Vagina (tissue), 2 donors: ENCODE measurements around the gene DIAPH2. TPM values are rescaled to one million over a fixed set of nuclear protein-coding genes. Genes with fewer than 3 reads are reported as not detected.

ENCODE experiments used
- DNase-seq, 2 donors: peaks; one replicate each; pipeline ENCODE4 v3.0.0-alpha.2; 2017; ENCODE audit errors: extremely low spot score in 2 of 2
- H3K27ac ChIP-seq: fragments of 200-600 bp; sonication (generic); one replicate; pipeline ENCODE4 v1.5.1; 2019
- H3K27me3 ChIP-seq: fragments of 200-600 bp; sonication (generic); one replicate; pipeline ENCODE4 v1.5.1; 2019
- H3K36me3 ChIP-seq, 2 donors: fragments of 200-600 bp; sonication (generic); one replicate each; pipeline ENCODE4 v1.5.1; 2017 to 2019
- H3K4me1 ChIP-seq: fragments of 200-600 bp; sonication (generic); one replicate; pipeline ENCODE4 v1.5.1; 2019
- H3K4me3 ChIP-seq, 2 donors: fragments of 200-600 bp; sonication (generic); 1 replicate in 1 of 2; 2 replicates in 1 of 2; pipeline ENCODE4 v1.5.1; 2016 to 2019
- H3K9me3 ChIP-seq: fragments of 200-600 bp; sonication (generic); one replicate; pipeline ENCODE4 v1.5.1; 2019
- CTCF ChIP-seq, 3 experiments: fragments of 450-650 bp in 2 of 3; fragments of 200-600 bp in 1 of 3; sonication (generic) in 1 of 3; IDR thresholded peaks; one replicate each; pipeline ENCODE4 v1.5.1; 2017 to 2019; ENCODE audit warnings: antibody characterized with exemption in 3 of 3, mild to moderate bottlenecking in 2 of 3, moderate library complexity in 2 of 3
- POLR2A ChIP-seq, 2 donors: fragments of 450-650 bp; IDR thresholded peaks; one replicate each; pipeline ENCODE4 v1.6.1; 2017; ENCODE audit warnings: antibody characterized with exemption in 2 of 2, mild to moderate bottlenecking in 2 of 2, moderate library complexity in 2 of 2
- POLR2AphosphoS5 ChIP-seq, 2 donors: sonication (generic); formaldehyde crosslinking; IDR thresholded peaks; one replicate each; pipeline ENCODE4 v1.9.0; 2017; ENCODE audit warnings: antibody characterized with exemption in 2 of 2, mild to moderate bottlenecking in 2 of 2, low read depth in 1 of 2; ENCODE audit not compliant: insufficient read depth in 1 of 2
- intact Hi-C: fragments of 100-400 bp; cut with DNase I; formaldehyde crosslinking; loops from one replicate; pipeline ENCODE4 v1.15.1; 2023
- total RNA-seq: library from RNA; depleted of rRNA; stranded (reverse); fragments of >200 nt; gene quantifications from one replicate; pipeline ENCODE4 v1.2.3, GENCODE V29; 2016

DIAPH2 gene
- total RNA-seq, 1 donor from 2014 or later: 38.8 TPM

GRCh38 chrX:96703816-96704215 is 19.2 kb downstream of the DIAPH2 start:
- peaks cover 13% of the 10 kb centered on the region for H3K4me1 ChIP-seq
- no peak overlapping the region for H3K27ac ChIP-seq
- DNase-seq: no peak
- no peaks in the 10 kb centered on the region for H3K36me3 ChIP-seq
- H3K4me3 ChIP-seq: no peak overlapping the region
- intact Hi-C loops: no loop called here
- no peak for TF ChIP-seq POLR2AphosphoS5 (IDR thresholded peaks at IDR 0.05; ENCODE audit: insufficient read depth in 1 of 2, low read depth in 1 of 2)
- no peak for TF ChIP-seq CTCF (IDR thresholded peaks at IDR 0.05)
- no peaks in the 10 kb centered on the region for H3K27me3 ChIP-seq
- H3K9me3 ChIP-seq: no peaks in the 10 kb centered on the region

GRCh38 chrX:96704629-96705028 is 20.0 kb downstream of the DIAPH2 start:
- Histone ChIP-seq H3K36me3 (no peaks in the 10 kb centered on the region), H3K4me1 (peaks cover 13% of the 10 kb centered on the region), H3K9me3 (no peaks in the 10 kb centered on the region), H3K4me3 (no peak overlapping the region), H3K27ac (no peak overlapping the region), H3K27me3 (no peaks in the 10 kb centered on the region)
- intact Hi-C loops: no loop called here
- DNase-seq: no peak
- TF ChIP-seq POLR2AphosphoS5 (IDR thresholded peaks at IDR 0.05; ENCODE audit: insufficient read depth in 1 of 2, low read depth in 1 of 2) (no peak), POLR2A (IDR thresholded peaks at IDR 0.05) (no peak), CTCF (IDR thresholded peaks at IDR 0.05) (no peak)

GRCh38 chrX:96705905-96706304 is 21.3 kb downstream of the DIAPH2 start:
- TF ChIP-seq POLR2AphosphoS5 (IDR thresholded peaks at IDR 0.05; ENCODE audit: insufficient read depth in 1 of 2, low read depth in 1 of 2) (no peak), POLR2A (IDR thresholded peaks at IDR 0.05) (no peak), CTCF (IDR thresholded peaks at IDR 0.05) (no peak)
- intact Hi-C loops: no loop called here
- H3K36me3 ChIP-seq: no peaks in the 10 kb centered on the region

GRCh38 chrX:96707804-96708203 is 23.2 kb downstream of the DIAPH2 start:
- TF ChIP-seq POLR2AphosphoS5 (IDR thresholded peaks at IDR 0.05; ENCODE audit: insufficient read depth in 1 of 2, low read depth in 1 of 2): no peak
- TF ChIP-seq POLR2A (IDR thresholded peaks at IDR 0.05): no peak
- no peak for TF ChIP-seq CTCF (IDR thresholded peaks at IDR 0.05)
- Histone ChIP-seq H3K9me3 (no peaks in the 10 kb centered on the region), H3K4me1 (peaks cover 13% of the 10 kb centered on the region), H3K36me3 (no peaks in the 10 kb centered on the region), H3K27me3 (no peaks in the 10 kb centered on the region), H3K4me3 (no peak overlapping the region), H3K27ac (no peak overlapping the region)
- DNase-seq: no peak
- intact Hi-C loops: no loop called here

More at GRCh38 chrX:96705905-96706304, 21.3 kb downstream of the DIAPH2 start:
- H3K27me3 ChIP-seq: no peaks in the 10 kb centered on the region
- no peak for DNase-seq
- H3K27ac ChIP-seq: no peak overlapping the region
- H3K9me3 ChIP-seq: no peaks in the 10 kb centered on the region
- no peak overlapping the region for H3K4me3 ChIP-seq
- H3K4me1 ChIP-seq: peaks cover 13% of the 10 kb centered on the region

- H3K27me3 ChIP-seq: no peaks in the 10 kb centered on the region
- H3K27ac ChIP-seq: no peak overlapping the region
- H3K9me3 ChIP-seq: no peaks in the 10 kb centered on the region
- intact Hi-C loops: no loop called here
- peaks cover 2% of the 10 kb centered on the region for H3K4me1 ChIP-seq
- H3K4me3 ChIP-seq: no peak overlapping the region
- TF ChIP-seq POLR2AphosphoS5 (IDR thresholded peaks at IDR 0.05; ENCODE audit: insufficient read depth in 1 of 2, low read depth in 1 of 2) (no peak), CTCF (IDR thresholded peaks at IDR 0.05) (no peak), POLR2A (IDR thresholded peaks at IDR 0.05) (no peak)
- H3K36me3 ChIP-seq: no peaks in the 10 kb centered on the region
- no peak for DNase-seq
These were observed 25.4 kb downstream of the DIAPH2 start for GRCh38 chrX:96710031-96710430.
